Upper lobe of right lung (tissue), 1 donor: Measurements from ENCODE around the gene CD40LG. TPM values are rescaled to one million over a fixed set of nuclear protein-coding genes. Genes with fewer than 3 reads are reported as not detected.

ENCODE experiments used
- ATAC-seq: fragments of 200-7000 bp; cut with Tn5 transposase; one replicate; pipeline ENCODE4 v1.9.1; 2020; ENCODE audit warnings: mild to moderate bottlenecking, moderate library complexity
- DNase-seq: peaks from one replicate; pipeline ENCODE4 v3.0.0-alpha.2; 2020
- H3K27ac ChIP-seq: fragments of 200-600 bp; one replicate; pipeline ENCODE4 v1.8.0; 2022
- H3K27me3 ChIP-seq: fragments of 200-600 bp; one replicate; pipeline ENCODE4 v1.8.0; 2022; ENCODE audit warnings: mild to moderate bottlenecking
- H3K36me3 ChIP-seq: fragments of 200-600 bp; one replicate; pipeline ENCODE4 v1.8.0; 2022
- H3K4me1 ChIP-seq: fragments of 200-600 bp; one replicate; pipeline ENCODE4 v1.8.0; 2022
- H3K4me3 ChIP-seq: fragments of 200-600 bp; one replicate; pipeline ENCODE4 v1.8.0; 2022; ENCODE audit warnings: mild to moderate bottlenecking
- H3K9me3 ChIP-seq: fragments of 200-600 bp; one replicate; pipeline ENCODE4 v1.8.0; 2022
- CTCF ChIP-seq: fragments of 200-600 bp; IDR thresholded peaks from one replicate; pipeline ENCODE4 v1.8.0; 2022; ENCODE audit warnings: antibody characterized with exemption
- intact Hi-C: fragments of 100-400 bp; cut with DNase I; formaldehyde crosslinking; loops from one replicate; pipeline ENCODE4 v1.11.0; 2022
- total RNA-seq: library from RNA; stranded (reverse); fragmentation: NEBNext Ultra II Directional; extraction: Animal tissue kit (Norgen Biotek cat#: 25700); gene quantifications from one replicate; pipeline ENCODE4 v1.2.1, GENCODE V29; 2021
- donor health status: DM: no; HTN: yes; CAD: no; lungs with severe emphysema.

CD40LG gene
- total RNA-seq, 1 donor from 2014 or later, result 1.6 TPM

DNA sequence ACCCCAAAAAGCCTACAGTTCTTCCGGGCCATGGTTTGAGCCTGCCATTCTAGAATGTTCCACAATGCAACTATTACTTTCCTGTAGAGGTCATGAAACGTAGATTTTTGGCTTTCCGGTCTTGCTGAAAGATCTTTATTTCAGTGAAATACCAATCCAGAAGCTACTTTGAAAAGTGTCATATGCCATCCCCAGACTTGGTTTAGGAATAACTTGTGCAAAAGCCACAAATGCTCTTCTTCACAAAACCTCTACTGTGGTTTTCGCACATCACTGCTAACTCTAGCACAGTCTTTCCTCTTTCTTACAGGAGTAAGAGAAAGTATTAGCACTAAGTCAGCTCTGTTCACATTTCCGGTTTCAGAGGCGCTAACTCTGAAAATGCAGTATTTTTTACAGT lies 12.7 kb upstream of the CD40LG start:
- no peaks in the 10 kb centered on the region for H3K27me3 ChIP-seq
- ATAC-seq, result no peak
- H3K27ac ChIP-seq, result no peak overlapping the region
- H3K36me3 ChIP-seq, result no peaks in the 10 kb centered on the region
- H3K9me3 ChIP-seq, result no peaks in the 10 kb centered on the region
- H3K4me3 ChIP-seq, result no peak overlapping the region
- TF ChIP-seq CTCF, result no peak
- intact Hi-C loops, result no loop called here
- no peaks in the 10 kb centered on the region for H3K4me1 ChIP-seq
- no peak for DNase-seq

- Histone ChIP-seq H3K4me3 (no peak overlapping the region), H3K27ac (no peak overlapping the region), H3K9me3 (no peaks in the 10 kb centered on the region), H3K4me1 (no peaks in the 10 kb centered on the region), H3K27me3 (no peaks in the 10 kb centered on the region), H3K36me3 (no peaks in the 10 kb centered on the region)
- ATAC-seq (no peak), DNase-seq (no peak)
- no peak for TF ChIP-seq CTCF
- intact Hi-C loops, result no loop called here
Observed at GRCh38 chrX:136636121-136636520, 11.8 kb upstream of the CD40LG start.

- Histone ChIP-seq H3K9me3 (no peaks in the 10 kb centered on the region), H3K27me3 (no peaks in the 10 kb centered on the region), H3K4me1 (no peaks in the 10 kb centered on the region), H3K4me3 (no peak overlapping the region), H3K36me3 (no peaks in the 10 kb centered on the region), H3K27ac (no peak overlapping the region)
- no peak for TF ChIP-seq CTCF
- ATAC-seq, result no peak
- intact Hi-C loops, result no loop called here
- no peak for DNase-seq
Observed at GRCh38 chrX:136639506-136640176, 8.3 kb upstream of the CD40LG start.

DNA sequence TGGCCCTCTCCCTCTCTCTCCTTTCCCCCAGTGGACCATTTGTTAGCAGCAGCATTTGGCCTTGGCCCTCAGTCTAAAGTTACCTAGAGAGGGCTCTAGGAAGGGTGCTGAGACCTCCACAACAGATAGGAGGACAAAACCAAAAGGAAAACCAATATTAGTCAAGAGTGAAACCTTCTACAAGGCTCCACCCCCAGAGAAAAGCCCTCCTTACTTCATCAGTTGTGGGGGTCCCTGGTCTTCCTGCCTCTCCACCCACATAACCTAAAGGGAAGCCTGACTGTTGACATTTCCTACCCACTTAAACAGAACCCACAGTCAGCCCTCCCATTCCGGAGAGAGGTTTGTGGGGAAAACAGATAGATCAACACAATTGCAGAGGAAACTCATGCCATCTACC lies 4.7 kb upstream of the CD40LG start:
- H3K4me1 ChIP-seq, result no peaks in the 10 kb centered on the region
- no peaks in the 10 kb centered on the region for H3K27me3 ChIP-seq
- TF ChIP-seq CTCF, result no peak
- ATAC-seq (no peak), DNase-seq (no peak)
- intact Hi-C loops, result no loop called here
- H3K4me3 ChIP-seq, result no peak overlapping the region
- H3K9me3 ChIP-seq, result no peaks in the 10 kb centered on the region
- H3K27ac ChIP-seq, result no peak overlapping the region
- no peaks in the 10 kb centered on the region for H3K36me3 ChIP-seq

GRCh38 chrX:136646602-136647239 lies 1.2 kb upstream of the CD40LG start:
- intact Hi-C loops, result no loop called here
- no peak overlapping the region for H3K4me3 ChIP-seq
- no peak for TF ChIP-seq CTCF

More at GRCh38 chrX:136646602-136647239, 1.2 kb upstream of the CD40LG start:
- no peaks in the 10 kb centered on the region for H3K27me3 ChIP-seq
- H3K9me3 ChIP-seq, result no peaks in the 10 kb centered on the region
- no peak overlapping the region for H3K27ac ChIP-seq
- H3K36me3 ChIP-seq, result no peaks in the 10 kb centered on the region
- no peaks in the 10 kb centered on the region for H3K4me1 ChIP-seq
- ATAC-seq (no peak), DNase-seq (no peak)
